Adrenal gland (tissue), 12 donors: ENCODE data around the gene GPC4. TPM values are rescaled to one million over a fixed set of nuclear protein-coding genes. Genes with fewer than 3 reads are reported as not detected.

Experiments
- DNase-seq, 7 donors: peaks; one replicate each; pipeline ENCODE4 v3.0.0-alpha.2; 2019 to 2020
- H3K27ac ChIP-seq, 5 donors: fragments of 200-600 bp; sonication (generic) in 4 of 5; 1 replicate in 3 of 5; 2 replicates in 2 of 5; pipeline versions ENCODE4 v1.5.1 to v1.8.0; 2016 to 2020; ENCODE audit warnings: mild to moderate bottlenecking in 1 of 5
- H3K27me3 ChIP-seq: fragments of 200-600 bp; 2 replicates; pipeline ENCODE4 v1.8.0; 2021
- H3K36me3 ChIP-seq, 2 donors: fragments of 200-600 bp; replicated peaks in 1 of 2; 1 replicate in 1 of 2; 2 replicates in 1 of 2; pipeline versions ENCODE4 v1.5.1 to v1.8.0; 2018 to 2022
- H3K4me1 ChIP-seq, 2 donors: fragments of 200-600 bp; replicated peaks in 1 of 2; 1 replicate in 1 of 2; 2 replicates in 1 of 2; pipeline versions ENCODE4 v1.5.1 to v1.8.0; 2018 to 2021
- H3K4me3 ChIP-seq, 4 donors: fragments of 200-600 bp; sonication (generic) in 3 of 4; one replicate each; pipeline ENCODE4 v1.5.1; 2016 to 2018
- H3K9me3 ChIP-seq, 3 donors: fragments of 200-600 bp; sonication (generic) in 1 of 3; replicated peaks in 1 of 3; 1 replicate in 2 of 3; 2 replicates in 1 of 3; pipeline versions ENCODE4 v1.5.1 to v1.8.0; 2016 to 2021
- CTCF ChIP-seq, 6 experiments: fragments of 450-650 bp in 4 of 6; fragments of 200-600 bp in 2 of 6; sonication (generic) in 1 of 6; IDR thresholded peaks; 1 replicate in 5 of 6; 2 replicates in 1 of 6; pipeline versions ENCODE4 v1.5.1 to v1.8.0; 2016 to 2021; ENCODE audit warnings: antibody characterized with exemption in 6 of 6, mild to moderate bottlenecking in 2 of 6, moderate library complexity in 1 of 6
- POLR2A ChIP-seq, 2 donors: fragments of 450-650 bp; IDR thresholded peaks; one replicate each; pipeline ENCODE4 v1.6.1; 2017; ENCODE audit warnings: antibody characterized with exemption in 2 of 2, mild to moderate bottlenecking in 2 of 2, moderate library complexity in 1 of 2
- WGBS, 4 donors: extraction: QIAGEN DNeasy Blood & Tissue Kit in 2 of 4; methylation state at CpG; one replicate each; pipeline versions ENCODE4 v1.1.5 to v1.1.7; 2013 to 2017; 5-methylcytosine and 5-hydroxymethylcytosine counted together
- intact Hi-C, 2 donors: fragments of 100-400 bp; cut with DNase I; formaldehyde crosslinking; loops; one replicate each; pipeline versions ENCODE4 v1.14.1 to v1.15.0; 2022 to 2023
- polyA plus RNA-seq, 3 donors: library from polyadenylated mRNA; stranded (reverse); fragments of 200-250 nt in 2 of 3; fragments of 350-450 nt in 1 of 3; fragmentation: Illumina TruSeq in 1 of 3; extraction: RNeasy Lipid Tissue Mini Kit (QIAGEN cat#74804) in 1 of 3; gene quantifications; one replicate each; pipeline ENCODE4 v1.2.3, GENCODE V29; 2013 to 2014
- total RNA-seq, 9 donors: library from RNA; depleted of rRNA in 4 of 9; stranded (reverse); fragments of >200 nt in 4 of 9; fragments of 120-200 nt in 1 of 9; fragmentation: NEBNext Ultra II Directional in 1 of 9; extraction: Animal tissue kit (Norgen Biotek cat#: 25700) in 1 of 9; gene quantifications; one replicate each; pipeline versions ENCODE4 v1.1.0 to v1.2.4, GENCODE V29; 2013 to 2023
- donor health status: healthy with polysubstance abuse.
- donor health status: Bipolar disorder and iron deficiency.
- donor health status: DM: yes; HTN: yes; CAD: no.
- donor health status: DM: no; HTN: no; CAD: no.
- donor health status: DM: no; HTN: no; CAD: no.
- donor health status: DM: yes; HTN: yes; CAD: no.

GPC4 gene
- total and polyA plus RNA-seq, 12 donors = 3.2 to 26.8 (median 15.7) TPM

GRCh38 chrX:133454491-133454914, 39.2 kb upstream of the GPC4 start:
- no peak for DNase-seq
- H3K4me3 ChIP-seq = no peak overlapping the region
- 55 to 74% (median 72%) methylated on average over 3 of the region's 3 CpGs for WGBS, 4 donors
- peaks cover 13% of the 10 kb centered on the region for H3K27me3 ChIP-seq
- no peaks in the 10 kb centered on the region for H3K9me3 ChIP-seq
- intact Hi-C loops = no loop called here
- H3K27ac ChIP-seq = no peak overlapping the region
- no peaks in the 10 kb centered on the region for H3K4me1 ChIP-seq
- no peaks in the 10 kb centered on the region for H3K36me3 ChIP-seq
- TF ChIP-seq CTCF (IDR thresholded peaks at IDR 0.05) (no peak), POLR2A (IDR thresholded peaks at IDR 0.05) (no peak)

- intact Hi-C loops = no loop called here
- no peaks in the 10 kb centered on the region for H3K4me1 ChIP-seq
- WGBS, 4 donors = 44 to 77% (median 63%) methylated on average over 4 of the region's 4 CpGs
Measured at GRCh38 chrX:133448512-133449076, 33.3 kb upstream of the GPC4 start.

GRCh38 chrX:133444952-133445831, 29.9 kb upstream of the GPC4 start:
- peaks cover 2% of the 10 kb centered on the region for H3K27me3 ChIP-seq
- H3K4me3 ChIP-seq = peak overlapping the region in 1 of 4 donors; percentile 27
- H3K27ac ChIP-seq = no peak overlapping the region
- H3K9me3 ChIP-seq = no peaks in the 10 kb centered on the region
- no peaks in the 10 kb centered on the region for H3K4me1 ChIP-seq
- H3K36me3 ChIP-seq = no peaks in the 10 kb centered on the region
- WGBS, 4 donors = 10 to 27% (median 14%) methylated on average over 15 to 16 of the region's 16 CpGs
- DNase-seq = no peak
- intact Hi-C loops = no loop called here
- TF ChIP-seq POLR2A (IDR thresholded peaks at IDR 0.05) = no peak
- TF ChIP-seq CTCF (IDR thresholded peaks at IDR 0.05) = no peak

More at GRCh38 chrX:133448512-133449076, 33.3 kb upstream of the GPC4 start:
- no peak for TF ChIP-seq CTCF (IDR thresholded peaks at IDR 0.05)
- TF ChIP-seq POLR2A (IDR thresholded peaks at IDR 0.05) = no peak
- no peak for DNase-seq
- Histone ChIP-seq H3K27ac (no peak overlapping the region), H3K36me3 (no peaks in the 10 kb centered on the region), H3K9me3 (no peaks in the 10 kb centered on the region), H3K27me3 (no peaks in the 10 kb centered on the region), H3K4me3 (no peak overlapping the region)

- TF ChIP-seq POLR2A (IDR thresholded peaks at IDR 0.05) (no peak), CTCF (IDR thresholded peaks at IDR 0.05) (no peak)
- Histone ChIP-seq H3K27me3 (peaks cover 9% of the 10 kb centered on the region), H3K9me3 (no peaks in the 10 kb centered on the region), H3K27ac (no peak overlapping the region), H3K36me3 (no peaks in the 10 kb centered on the region), H3K4me3 (no peak overlapping the region), H3K4me1 (no peaks in the 10 kb centered on the region)
- 62 to 82% (median 69%) methylated on average over 3 of the region's 3 CpGs for WGBS, 4 donors
- DNase-seq = no peak
- intact Hi-C loops = no loop called here
Measured at GRCh38 chrX:133444196-133444595, 28.9 kb upstream of the GPC4 start.
